Stimulated activated CD4-positive, alpha-beta T cell treated with anti-CD3 and anti-CD28 coated beads, Interleukin-15, amount 100 ng/mL, for 24 hours (primary cell): ENCODE data around the gene FGD4.

Source experiments
- DNase-seq: peaks from one replicate; pipeline ENCODE4 v3.0.0-alpha.2; 2020

The FGD4 gene

GRCh38 chr12:32399370-32400113 lies at the start of gene FGD4:
FGD4 (plus strand) TSS chr12:32399558.
- DNase-seq = peak; percentile 77

GRCh38 chr12:32353540-32353939 lies 45.8 kb upstream of the FGD4 start:
- DNase-seq = no peak

DNA sequence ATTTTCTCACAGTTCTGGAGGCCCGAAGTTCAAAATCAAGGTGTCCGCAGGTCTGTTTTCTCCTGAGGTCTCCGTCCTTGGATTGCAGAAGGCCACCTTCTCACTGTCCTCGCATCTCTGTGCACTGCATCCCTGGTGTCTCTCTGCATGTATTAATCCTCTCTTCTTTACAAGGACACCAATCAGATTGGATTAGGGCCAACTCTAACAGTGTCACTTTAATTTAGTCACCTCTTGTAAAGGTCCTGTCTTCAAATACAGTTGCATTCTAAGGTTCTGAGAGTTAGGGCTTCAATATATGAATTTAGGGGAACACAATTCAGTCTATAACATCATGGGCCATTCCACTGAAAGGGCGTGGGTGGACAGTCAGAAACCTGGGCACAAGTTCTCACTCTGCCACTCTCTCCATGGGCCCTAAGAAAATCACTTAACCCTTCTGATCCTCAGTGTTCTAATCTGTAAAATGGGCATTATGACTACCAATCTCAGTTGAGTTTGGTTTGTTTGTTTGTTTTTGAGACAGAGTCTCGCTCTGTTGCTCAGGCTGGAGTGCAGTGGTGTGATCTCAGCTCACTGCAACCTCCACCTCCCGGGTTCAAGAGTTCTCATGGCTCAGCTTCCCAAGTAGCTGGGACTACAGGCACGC lies 41.6 kb upstream of the FGD4 start:
- DNase-seq = no peak

DNA sequence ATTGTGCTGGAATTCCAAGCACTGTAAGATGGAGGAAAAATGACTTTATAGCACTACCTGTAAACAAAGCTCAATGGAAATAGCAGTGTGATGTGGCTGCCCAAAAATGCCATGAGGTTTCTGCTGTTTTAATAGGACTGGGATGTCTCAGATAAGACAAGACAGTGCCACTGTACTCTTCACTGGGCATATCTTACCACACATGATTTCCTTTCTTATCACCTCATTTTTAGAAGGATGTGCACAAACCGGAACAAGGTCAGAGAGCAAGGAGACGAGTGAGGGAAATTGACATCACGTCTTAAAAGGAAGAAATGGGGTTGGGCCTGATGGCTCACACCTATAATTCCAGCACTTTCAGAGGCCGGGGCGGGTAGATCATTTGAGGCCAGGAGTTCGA lies 38.4 kb upstream of the FGD4 start:
- DNase-seq = no peak

- no peak for DNase-seq
Observed at GRCh38 chr12:32362892-32363291, 36.5 kb upstream of the FGD4 start.

DNA sequence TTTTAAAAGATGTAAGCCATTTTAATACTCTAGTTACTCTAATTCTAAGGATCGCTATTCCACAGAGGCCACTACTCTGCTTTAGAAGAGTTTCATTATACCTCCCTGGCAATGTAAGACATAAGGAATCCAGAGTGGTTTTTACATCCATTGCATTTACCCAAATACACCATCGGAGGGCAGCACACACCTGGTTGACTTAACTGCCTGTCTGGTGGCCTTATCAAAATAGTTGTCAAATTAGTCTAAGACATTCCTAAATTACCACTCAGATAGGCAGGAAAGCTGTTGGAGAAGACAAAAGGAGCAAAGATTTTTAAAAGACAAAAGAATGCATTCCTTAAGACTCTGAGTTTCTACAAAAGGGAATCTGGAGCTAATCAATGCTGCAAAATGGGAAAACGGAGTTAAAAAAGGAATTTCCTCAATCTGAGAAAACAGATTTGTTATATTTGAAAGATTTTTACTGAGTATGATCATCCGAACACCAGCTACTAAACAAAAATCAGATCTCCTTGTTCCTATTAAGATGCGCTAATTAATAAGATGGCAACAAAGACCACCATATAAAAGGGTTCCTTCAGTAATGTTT lies 33.8 kb upstream of the FGD4 start:
- DNase-seq = peak; percentile 45

- DNase-seq = no peak
Observed at GRCh38 chr12:32366714-32367113, 32.6 kb upstream of the FGD4 start.

- no peak for DNase-seq
Observed at GRCh38 chr12:32367381-32367780, 32.0 kb upstream of the FGD4 start.

DNA sequence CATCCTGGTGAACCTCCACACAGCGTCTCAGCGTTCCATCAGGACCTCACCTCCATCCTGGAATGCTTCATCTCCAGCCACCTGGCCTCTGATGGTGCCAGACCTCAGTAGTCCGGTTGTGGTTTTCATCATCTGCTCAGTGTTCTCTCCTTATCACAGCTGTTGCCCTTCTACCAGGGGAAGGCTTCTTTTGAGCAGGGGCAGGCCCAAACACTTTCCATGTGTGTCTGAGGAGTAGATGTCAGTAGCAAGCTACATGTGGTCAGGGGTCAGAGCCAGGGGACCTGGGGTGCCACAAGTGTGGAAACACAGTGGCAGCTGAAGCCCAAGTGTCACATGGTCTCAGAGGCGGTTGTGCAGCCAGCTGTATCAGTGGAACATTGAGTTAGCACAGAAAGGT lies 30.2 kb upstream of the FGD4 start:
- no peak for DNase-seq

- DNase-seq = no peak
Observed at GRCh38 chr12:32377344-32378055, 21.9 kb upstream of the FGD4 start.

DNA sequence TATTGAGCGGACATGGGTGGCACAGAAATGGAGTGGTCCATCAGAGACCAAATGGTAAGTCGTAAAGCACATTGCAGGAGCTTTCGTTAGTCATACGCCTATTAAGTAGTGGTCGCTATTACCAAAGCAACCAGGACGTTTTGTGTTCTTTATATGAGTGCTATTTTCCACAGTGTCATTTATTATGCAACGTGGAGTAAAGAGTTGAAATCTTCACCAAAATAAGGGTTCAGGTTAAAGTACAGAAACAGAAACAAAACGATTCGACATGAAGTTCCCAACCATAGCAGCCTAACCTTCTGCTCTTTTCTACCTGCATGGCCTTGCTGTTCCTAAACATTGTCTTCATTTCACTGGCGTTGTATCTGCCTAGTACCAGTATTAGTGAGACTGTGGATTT lies 20.1 kb upstream of the FGD4 start:
- no peak for DNase-seq

GRCh38 chr12:32379667-32380066 lies 19.7 kb upstream of the FGD4 start:
- DNase-seq = no peak

DNA sequence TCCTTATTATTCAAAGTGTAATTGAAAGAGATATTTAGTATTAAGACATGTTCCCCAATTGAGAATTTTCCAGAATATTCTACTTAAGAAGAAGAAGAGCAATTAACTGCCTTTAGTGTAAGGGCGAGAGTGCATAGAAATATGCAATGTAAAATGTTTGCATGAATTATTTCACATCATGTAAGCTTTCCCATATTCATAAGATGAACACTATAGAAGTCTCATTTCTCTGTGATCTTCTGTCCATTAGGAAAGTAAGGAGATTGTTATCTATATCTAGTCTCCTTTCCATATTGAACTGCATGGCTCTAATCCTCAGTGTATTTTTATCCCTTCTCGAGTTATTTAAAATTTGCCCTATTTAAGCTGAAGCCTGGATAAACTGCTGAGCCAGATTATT lies 17.1 kb upstream of the FGD4 start:
- DNase-seq = no peak

- peak; percentile 49 for DNase-seq
Observed at GRCh38 chr12:32390572-32391219, 8.7 kb upstream of the FGD4 start.

DNA sequence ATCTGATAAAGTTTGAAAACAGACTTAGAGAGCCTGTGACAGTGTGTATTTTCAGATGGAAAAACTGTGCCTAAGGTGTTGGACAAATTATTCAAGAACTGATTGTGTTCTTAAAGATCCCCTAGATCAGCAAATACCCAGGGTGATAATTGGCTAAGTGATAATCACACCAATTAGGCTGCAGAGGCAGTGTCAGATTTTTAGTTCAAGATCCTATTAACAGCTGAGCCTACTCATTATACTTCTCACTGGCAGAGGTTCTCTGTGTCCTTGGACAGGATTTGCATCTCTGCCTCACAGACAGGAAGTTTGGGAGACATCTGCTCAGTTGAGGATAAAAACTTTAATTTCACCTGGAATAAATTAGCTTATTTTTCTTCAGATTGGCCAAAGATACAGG lies 4.3 kb upstream of the FGD4 start:
- DNase-seq = no peak

GRCh38 chr12:32397696-32398095 lies 1.7 kb upstream of the FGD4 start:
- no peak for DNase-seq

DNA sequence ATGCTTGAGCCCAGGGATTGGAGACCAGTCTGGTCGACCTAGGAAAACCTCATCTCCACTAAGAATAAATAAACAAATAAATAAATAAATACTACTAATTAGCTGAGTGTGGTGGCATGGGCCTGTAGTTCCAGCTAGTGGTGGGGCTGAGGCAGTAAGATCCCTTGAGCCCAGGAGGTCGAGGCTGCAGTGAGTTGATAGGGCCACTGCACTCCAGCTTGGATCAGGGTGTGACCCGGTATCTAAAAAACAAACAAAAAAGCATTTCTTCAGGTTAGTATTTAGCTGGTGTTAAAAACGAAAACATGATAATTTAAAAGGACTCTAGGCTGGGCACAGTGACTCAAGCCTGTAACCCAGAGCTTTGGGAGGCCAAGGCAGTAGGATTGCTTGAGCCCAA lies 1.2 kb upstream of the FGD4 start:
- DNase-seq = no peak

DNA sequence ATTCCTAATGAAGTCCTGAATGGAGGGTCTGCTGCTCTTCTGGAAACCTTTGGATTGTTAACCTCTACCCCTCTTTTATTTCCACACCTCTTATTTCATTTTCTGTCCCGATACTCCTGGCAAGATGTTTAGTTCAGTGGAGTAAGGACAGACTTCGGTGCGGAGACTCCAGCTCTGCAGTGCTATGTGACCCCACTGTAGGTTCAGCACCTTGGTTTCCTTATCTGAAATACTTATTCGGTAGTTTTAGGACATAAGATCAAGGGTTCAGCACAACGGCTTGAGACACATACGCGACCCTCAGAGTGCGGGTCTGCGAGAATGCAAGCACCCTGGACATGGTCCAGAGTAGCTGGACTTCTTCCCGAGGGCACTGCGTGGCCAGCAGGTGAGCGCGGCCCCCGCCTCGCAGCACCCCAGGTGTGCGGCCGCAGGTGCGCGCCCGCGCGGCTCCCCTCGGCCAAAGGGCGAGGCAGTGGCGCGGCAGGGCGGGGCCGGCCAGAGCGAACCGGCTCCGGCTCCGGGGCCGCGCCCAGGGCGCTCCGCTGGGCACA lies 465 bp upstream of the FGD4 start:
- no peak for DNase-seq

DNA sequence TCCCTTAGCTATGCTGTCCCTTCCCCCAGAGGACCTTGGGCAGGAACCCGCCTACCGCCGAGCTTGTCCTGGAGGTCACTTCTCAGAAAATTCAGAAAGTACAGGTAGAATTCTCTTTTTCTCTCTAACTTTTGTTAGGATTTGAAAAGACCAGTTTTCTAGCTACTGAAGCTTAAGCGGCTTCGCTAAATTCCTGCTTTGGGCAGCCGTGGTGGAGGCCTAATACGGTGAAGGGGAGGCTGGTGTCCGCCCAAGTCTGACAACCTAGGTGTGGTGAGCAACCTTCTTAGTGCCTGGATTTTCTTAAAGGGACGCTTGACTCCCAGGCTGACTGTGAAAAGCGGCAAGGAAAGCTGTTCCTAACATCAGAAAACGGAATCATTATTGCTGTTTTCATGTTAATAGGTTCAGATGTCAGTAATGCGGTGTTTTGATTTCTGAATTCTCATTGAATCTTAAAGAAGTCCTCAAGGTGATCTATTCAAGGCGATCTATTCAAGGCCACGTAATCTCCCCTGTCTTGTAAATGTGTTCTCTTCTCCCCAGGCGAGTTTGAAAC lies 835 bp downstream of the FGD4 start:
- DNase-seq = no peak

- no peak for DNase-seq
Observed at GRCh38 chr12:32400866-32401265, 1.5 kb downstream of the FGD4 start.

GRCh38 chr12:32402170-32402569 lies 2.8 kb downstream of the FGD4 start:
- no peak for DNase-seq

GRCh38 chr12:32402946-32403345 lies 3.6 kb downstream of the FGD4 start:
- DNase-seq = no peak

DNA sequence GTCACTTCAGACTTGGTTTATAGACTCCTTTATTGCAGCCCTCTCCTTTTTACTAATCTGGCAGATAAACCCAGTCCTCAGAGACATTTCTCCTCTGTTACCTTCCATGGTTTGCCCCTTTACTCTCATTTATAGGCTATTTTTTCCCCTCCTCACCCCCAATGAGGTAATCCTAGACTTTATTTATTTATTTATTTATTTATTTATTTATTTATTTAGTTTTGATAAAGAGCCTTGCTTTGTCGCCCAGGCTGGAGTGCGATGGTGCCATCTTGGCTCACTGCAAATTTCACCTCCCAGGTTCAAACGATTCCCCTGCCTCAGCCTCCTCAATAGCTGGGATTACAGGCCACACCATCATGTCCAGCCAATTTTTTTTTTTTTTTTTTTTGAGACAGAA lies 8.4 kb downstream of the FGD4 start:
- DNase-seq = no peak
